GM20431 (cell line): Measurements from ENCODE around the gene SYT7.

Experiments
- in situ Hi-C: fragments of 300-500 bp; cut with MseI, MboI; formaldehyde crosslinking; loops from one replicate; pipeline ENCODE4 v1.15.0; 2020; ENCODE audit warnings: low sequenced_read_pairs; ENCODE audit not compliant: unreplicated experiment

Gene SYT7

DNA sequence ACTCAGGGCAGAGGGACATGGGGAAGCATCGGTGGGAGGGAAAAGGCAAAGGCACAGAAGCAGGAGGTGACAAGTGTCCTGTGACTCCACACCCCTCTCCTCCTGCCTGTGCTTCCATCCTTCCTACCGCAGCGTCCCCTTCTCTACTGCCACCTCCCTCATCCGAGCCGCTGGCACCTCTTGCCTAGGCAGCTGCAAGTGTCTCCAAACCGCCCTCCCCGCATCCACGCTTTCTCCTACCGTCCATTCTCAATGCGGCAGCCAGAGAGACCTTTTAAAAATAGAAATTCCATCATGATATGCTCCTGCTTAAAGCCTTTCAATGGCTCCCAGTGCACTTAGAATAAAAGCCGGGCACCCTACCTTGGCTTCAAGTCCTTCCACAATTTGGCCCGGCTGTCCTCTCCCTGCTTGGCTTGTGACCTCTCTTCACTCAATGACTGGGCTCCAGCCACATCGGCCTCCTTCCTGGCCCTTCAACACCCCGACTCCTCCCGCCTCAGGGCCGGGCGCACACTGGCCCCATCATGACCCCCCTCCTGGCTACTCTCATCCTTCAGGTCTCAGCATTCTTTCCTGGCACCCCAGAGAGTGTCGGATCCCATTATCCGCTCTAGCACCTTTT is 55.8 kb downstream of the SYT7 start:
- in situ Hi-C loops = no loop called here

DNA sequence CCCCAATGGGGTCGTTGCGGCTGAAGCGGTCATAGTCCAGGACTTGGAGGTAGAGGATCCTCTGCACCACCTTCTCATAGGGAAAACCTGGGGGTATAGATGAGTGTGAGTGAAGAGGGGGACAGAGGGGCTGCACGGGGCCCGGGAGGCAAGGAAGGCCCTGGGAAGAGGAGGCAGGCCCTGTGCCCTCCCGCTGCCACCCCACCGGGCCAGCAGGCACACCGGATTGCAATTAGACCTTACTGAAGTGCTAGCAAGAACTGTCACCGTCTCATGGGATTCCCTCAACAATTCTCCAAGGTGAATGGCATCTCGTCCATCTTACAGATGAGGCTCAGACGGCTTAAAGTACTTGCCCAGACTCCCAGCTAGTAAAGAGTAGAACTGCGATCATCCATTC is 56.4 kb downstream of the SYT7 start:
- in situ Hi-C loops = no loop called here

DNA sequence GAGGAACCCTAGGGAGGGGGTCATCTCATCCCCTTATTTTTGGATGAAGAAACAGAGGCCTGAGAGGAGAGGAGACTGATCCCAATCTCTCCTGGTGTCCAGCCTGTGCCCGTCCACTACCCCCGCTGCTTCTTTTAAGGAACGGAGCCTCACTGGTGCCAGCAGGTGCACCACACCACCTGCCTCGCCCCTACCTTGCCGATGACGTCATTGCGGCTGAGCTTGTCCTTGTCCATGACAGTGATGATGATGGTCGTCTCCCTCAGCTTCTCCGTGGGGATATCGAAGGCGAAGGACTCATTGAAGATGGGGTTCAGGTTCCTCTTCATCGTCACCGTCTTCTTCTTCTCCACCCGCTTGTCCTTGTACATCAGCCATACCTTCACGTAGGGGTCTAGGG is 58.0 kb downstream of the SYT7 start:
- in situ Hi-C loops = no loop called here

DNA sequence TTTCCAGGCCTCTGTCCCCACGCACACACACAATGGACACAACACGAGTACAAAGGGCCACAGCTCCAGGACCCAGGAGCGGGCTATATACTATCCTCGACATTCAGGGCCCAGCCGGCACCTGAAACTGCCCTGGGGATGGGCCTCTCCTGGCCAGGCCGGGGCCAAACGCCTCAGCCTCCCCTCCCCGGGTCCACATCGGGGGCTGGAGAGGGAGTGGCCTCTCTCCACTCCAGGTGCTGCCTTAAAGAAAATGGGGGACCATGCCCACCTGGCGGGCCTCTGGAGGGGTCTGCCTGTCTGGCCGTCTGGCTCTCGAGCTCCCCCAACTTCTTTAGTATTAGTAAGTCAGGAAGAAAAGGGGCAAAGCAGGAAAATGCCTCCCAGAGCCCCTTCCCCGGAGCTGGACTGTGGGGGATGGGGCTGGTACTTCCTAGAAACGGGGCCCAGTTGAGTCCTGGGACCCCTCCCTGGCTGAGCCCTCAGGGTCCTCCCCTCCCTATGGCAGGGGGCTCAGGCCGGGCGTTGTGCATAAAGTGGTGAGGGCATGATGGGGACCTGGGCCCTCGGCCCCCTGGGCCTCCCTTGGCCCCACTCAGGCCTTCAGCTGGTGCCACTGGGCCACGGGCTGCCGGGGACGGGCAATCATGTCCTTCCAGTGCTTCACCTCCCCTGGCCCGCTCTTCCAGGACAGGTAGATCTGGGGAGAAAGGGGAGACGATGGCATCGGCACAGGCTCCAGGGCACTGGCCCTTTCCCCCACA is 62.7 kb downstream of the SYT7 start:
- in situ Hi-C loops = no loop called here

DNA sequence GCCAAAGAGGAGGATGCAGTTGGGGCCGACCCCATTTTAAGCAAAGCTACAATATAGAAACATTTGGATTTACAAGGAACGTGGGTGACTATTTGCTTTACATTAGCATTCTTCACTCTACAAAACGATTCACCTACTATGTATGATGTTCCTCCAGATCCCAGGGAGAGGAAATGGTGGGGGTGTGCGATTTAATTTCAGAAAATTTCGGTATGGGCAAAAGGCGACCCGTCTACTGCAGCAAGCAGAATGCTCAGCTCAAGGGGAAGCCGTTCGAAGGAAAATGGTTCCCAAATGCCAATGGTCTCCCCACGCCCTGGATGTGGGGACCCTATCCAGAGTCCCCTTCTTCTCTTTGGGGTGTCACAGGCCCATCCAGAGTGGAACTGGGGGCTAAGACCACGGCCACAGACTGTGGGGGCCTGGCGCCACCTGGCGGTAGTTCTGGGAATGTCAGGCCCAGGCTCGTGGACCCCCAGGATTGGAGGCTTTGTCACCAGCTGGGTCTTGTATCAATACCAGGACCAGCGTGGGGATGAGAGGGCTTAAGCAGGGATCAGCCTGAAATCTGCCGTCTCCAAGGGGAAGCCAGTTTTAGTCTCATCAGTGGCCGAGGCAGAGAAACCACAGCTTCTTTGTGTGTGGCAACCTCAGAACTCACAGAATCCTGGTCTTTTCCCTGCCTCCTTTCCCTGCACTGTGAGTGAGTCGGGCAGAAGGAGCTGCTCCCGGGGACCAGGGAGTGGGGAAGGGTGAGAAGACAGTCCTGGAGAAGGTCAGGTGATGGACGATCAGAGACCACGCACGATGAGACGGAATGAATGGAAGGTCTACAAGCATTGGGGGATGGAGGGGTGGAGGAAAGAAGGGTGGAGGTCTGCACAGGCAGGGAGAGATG is 64.0 kb downstream of the SYT7 start:
- in situ Hi-C loops = no loop called here

DNA sequence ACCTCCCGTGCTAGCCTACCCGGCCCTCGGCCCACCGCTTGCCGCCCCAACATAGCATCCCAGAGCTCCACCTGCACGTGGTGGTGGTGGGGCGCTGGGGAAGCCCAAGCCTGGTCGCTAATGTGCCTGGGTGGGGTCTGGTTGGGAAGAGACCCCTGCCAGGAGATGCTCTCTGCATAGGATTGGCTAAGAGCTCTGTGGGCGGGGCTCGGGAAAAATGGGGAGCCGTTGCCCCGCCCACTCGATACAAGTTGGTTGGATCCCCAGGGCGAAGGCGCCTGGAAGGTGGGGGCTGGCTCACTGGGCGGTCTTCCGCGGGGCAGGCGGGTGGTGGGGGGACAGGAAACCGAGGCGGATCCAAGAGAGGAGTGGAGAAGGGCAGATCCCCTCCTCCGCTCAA is 64.7 kb downstream of the SYT7 start:
- in situ Hi-C loops = no loop called here

DNA sequence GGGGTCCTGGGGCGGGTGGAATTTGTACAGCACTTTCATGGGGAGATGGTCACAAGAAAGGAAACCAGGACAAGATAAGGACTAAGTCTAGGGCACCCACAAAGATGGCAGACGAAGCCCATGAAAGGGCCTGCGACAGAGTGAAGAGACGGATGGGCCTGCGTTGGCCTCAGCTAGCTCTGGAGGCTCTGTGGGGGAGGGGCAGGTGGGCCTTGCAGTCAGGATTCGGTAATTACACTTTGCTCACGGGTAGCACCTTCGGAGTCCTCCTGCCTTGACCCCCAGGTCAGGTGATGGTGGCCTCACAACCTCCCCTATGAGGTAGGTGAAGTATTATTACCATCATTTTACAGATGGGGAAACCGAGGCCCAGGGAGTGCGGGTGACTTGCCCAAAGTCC is 65.2 kb downstream of the SYT7 start:
- in situ Hi-C loops = no loop called here

DNA sequence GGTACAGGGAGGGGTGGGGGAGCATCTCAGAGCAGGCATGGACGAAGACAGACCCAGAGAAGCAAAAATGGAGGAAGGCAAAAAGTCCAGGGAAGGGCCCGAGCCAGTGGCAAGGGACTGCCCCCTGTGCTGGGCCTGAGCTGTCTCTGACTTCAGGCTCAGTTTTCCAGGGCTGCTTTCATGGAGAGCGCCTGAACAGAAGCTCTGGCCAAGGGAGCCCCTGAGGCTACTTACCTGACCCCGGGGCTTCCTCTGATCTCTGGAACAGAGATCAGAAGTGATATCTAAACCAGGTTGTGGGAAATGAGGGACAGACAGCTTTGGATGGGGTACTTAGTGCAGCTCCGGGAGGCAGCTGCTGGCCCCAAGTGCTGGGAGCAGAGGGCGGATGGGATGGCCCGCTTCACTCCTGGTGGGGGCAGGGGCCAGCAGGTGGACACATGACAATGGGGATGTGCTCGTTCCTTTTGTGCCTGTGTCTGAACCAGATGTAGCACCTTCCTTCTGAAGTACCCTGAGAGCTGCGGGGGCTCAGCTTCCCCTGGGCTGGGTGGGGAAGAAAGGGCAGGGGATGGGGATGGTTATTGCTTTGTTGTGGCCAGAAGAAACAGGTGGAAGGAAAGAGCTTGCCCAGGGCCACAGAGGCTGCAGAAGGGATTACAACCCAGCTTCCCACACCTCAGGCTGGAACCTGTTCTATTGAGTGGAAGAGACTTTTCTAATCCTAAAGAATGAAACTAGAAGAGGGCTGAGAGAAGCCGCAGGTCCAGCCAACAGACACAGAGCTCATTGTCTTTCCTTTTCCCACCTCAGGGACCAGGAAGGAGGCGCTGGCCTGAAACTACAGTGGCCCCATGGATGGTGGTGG is 66.6 kb downstream of the SYT7 start:
- in situ Hi-C loops = no loop called here

DNA sequence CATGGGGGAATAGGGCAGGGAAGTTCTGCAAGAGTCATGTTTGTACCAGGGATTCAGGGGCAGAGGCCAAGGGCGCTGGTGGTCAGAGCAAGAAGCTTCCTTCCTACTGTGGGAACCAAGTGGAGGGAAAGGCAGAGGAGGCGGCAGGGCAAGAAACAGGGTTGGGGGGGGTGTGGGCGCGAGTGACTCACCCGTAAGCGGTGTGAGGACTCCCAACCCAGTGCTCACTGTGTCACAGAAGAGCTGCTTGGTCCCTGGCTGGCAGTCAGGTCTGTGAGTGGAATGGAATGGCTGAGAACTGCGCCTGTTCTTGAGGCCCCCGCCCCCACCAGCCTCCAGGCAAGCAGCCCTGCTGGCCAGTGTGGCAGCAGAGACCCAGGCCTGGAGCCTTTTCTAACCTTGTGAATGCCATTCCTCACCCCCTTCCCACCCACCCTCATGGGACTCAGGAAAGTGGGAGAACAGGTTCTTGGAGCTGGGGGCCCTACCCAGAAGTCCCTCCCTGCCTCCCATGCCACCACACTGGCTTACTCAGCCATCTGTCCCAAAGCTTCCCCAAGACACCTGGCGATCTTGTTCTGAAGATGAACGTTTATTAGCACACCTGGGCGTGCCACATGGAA is 67.6 kb downstream of the SYT7 start:
- in situ Hi-C loops = no loop called here

DNA sequence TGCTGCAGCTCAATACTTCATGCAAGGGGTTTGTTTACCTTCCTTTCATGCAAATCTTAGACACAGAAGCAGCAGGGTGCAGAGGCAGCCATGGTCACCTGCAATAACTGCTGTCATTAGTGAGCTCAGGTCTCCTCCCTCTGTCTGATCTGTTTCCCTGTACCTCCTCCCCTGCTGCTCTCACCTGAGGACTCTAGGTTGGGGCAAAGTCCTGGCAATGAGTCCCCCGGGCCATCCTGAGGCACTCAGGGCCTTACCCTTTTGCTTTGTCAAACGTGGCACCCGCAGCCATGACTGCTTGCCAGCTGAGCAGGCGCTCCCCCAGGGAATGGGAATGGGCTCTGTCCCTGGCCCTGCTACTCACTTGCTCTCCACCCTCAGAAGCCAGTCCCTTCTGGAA is 68.4 kb downstream of the SYT7 start:
- in situ Hi-C loops = no loop called here

DNA sequence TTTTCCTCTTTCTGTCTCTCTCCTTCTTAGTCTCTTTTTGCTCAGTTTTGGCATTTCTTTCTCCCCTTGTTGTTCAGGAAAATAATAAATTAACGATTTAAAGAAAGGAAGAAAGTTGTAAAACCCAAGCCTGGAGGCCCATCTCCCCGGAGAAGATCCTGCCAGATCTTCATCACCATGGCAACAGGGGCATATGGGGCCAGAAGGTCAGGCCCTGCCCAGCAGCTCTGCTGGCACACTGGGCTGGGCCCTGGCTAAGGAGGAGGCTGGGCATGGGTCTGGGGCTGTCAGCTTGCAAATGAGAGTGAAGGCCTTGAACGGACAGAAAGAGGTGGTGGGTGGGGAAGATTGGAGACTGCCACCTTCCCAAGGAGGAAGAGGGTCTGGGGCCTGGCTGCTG is 69.5 kb downstream of the SYT7 start:
- in situ Hi-C loops = no loop called here

DNA sequence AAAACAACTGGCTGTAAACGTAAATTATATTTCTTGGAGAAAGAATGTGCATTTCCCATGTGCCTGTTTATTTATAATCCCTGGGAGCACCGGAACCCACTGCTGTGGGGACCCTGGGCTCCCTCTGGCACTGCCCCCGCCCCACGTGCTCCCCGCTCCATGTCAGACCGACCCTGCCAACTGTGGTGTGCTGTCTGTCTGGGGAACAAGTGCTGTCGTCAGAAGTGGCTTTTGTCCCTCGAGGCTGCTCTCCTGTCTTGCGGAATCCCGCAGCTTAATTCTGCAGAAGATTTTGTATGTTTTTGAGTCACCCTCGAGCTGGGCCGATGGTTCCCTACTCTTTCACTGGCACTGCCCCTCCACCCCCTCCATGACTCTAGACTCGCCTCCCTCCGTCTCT is 69.9 kb downstream of the SYT7 start:
- in situ Hi-C loops = no loop called here

DNA sequence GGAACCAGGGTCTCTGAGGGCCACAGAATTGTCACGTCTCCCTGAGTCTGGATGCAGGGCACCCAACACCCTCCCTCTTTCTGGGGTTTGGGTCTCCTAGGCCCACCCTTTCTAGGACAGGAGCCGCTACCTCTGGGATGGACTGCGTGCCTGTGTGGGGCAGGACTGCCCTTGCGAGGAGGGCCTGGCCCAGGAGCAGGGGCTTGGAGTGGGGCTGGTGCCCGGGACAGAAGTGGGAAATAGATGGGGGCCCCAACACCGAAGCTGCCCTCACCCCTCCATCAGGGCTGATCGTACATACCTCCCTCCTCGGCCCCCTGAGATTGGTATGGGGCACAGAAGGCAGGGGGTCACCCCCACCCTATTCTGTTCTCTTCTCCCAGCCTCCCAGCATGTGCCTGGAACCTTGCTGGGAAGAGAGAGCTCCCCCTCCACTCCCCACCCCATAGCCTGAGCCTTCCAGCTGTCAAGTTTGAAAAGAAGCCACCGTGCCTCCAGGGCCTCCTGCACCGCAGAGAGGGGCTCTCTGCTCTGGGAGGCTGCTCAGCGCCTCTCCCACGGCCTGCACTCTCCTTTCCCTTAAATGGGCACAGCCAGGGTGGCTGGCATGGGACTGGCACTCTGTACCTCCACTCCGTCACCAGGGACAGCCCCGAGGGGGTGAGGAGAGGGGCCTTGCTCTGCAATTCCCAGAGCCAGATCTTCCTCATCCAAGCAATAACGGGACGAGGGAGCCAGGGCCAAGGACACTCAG is 70.5 kb downstream of the SYT7 start:
- in situ Hi-C loops = no loop called here

DNA sequence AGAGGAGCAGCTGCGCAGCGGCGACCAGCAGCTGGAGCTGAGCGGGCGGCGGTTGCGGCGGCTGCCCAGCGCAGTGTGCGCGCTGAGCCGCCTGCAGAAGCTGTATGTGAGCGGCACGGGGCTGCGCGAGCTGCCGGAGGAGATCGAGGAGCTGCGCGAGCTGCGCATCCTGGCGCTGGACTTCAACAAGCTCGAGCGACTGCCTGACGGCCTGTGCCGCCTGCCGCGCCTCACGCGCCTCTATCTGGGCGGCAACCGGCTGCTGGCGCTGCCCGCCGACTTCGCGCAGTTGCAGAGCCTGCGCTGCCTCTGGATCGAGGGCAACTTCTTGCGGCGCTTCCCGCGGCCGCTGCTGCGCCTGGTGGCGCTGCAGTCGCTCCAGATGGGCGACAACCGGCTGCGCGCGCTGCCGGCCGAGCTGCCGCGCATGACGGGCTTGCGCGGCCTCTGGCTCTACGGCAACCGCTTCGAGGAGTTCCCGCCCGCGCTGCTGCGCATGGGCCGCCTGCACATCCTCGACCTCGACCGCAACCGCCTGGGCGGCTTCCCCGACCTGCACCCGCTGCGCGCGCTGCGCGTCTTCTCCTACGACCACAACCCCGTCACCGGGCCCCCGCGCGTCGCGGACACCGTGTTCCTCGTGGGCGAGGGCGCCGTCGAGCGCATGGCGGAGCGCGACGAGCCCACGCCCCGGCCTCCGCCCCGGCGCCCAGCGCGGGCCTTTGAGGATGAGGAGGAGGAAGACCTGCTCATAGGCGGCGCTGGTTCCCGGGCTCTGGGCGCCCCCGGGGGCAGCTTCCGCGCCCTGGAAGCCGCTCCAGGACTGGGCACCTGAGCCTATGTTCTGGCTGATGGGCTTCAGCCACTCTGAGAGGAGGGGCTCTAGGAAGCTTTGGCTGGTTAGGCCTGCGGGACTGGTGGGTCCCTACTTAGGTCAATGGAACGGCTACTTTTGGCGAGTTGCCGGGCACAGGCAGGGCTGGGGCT is 71.5 kb downstream of the SYT7 start:
- in situ Hi-C loops = no loop called here

DNA sequence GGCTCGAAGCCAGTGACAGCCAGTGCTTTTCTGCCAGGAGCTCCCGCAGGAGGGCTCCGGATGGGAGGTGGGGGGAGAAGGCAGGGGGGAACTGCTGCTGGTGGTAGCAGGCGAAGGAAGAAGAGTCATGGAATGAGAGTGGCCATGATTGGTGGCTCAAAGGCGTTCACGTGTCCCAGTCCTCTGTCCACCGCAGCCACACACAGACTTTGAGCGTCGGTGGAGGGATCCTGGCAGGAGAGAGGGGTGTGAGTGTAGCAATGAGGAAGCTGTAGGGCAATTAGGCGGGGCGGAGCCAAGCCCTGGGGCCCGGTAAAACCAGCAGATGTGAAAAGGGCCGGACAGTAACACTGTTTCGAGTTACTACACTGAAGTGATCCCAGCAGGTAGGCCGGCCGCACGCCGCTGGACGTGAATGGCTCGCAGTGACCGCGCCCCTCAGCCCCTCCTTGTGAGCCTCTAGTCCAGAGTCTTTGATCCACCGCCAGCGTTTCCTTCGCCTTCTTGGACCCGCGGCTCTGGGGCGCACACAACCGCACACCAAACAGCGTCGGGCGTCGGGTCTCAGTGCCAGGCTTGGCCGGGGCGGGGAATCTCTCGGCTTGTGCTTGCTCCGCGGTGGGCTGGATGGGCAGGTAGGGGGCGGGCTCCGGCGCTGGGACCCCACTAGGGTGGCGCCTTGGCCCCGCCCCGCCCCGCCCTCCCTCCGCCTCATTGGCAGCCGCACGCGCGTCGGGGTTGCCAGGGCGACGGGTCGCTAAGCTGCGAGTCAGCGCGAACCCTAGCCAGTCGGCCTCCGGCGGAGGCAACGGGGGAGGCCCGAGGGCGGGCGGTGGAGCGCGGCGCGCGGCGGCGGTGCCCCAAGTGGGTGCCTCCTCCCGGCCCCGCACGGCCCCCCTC is 72.7 kb downstream of the SYT7 start, which contains the start of gene LRRC10B:
Gene LRRC10B (plus strand): TSS at position 788 of the 900 bp plus-strand sequence. CDS start 250 bp downstream, outside the sequence.
- in situ Hi-C loops = no loop called here

DNA sequence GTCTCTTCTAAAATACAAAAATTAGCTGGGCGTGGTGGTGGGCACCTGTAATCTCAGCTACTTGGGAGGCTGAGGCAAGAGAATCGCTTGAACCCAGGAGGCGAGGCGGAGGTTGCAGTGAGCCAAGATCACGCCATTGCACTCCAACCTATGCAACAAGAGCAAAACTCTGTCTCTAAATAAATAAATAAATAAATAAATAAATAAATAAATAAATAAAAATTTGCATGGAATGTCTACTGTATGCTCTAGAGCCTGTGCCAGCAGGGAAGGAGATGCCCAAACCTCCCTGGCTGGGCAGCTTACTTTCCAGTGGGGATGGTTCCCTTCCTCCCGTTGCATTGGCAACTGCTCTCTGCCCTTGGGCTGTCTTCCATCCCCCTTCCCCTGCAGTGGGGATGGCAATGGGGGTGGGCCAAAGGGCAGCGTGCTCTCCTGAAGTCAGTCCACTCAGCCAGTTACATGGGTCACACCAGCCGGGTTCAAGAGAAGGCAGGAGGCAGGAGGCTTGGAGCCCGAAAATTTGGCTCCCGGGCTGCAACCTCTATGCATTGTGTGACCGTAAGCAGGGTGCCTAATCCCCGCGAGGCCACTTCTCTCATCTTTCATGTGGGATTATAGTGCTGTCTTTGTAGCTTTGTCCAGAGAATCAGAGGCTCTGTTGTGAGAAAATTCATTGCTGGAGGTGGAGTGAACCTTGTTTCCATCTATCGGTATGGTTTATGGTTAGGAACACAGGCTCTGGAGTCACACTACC is 73.7 kb downstream of the SYT7 start:
- in situ Hi-C loops = no loop called here
